Neural cell (in vitro differentiated cells): Measurements from ENCODE around the gene STPG4. TPM values are rescaled to one million over a fixed set of nuclear protein-coding genes. Genes with fewer than 3 reads are reported as not detected.

Experiments used
- H2AFZ ChIP-seq: fragments of 200-600, 300-800 bp; sonication (generic), shearing (Covaris generic); 2 replicates; pipeline ENCODE4 v1.6.0; 2014; ENCODE audit warnings: low read depth, mild to moderate bottlenecking, antibody characterized with exemption, low read length, moderate library complexity
- H3F3A ChIP-seq: fragments of 200-600 bp; shearing (Covaris generic); 2 replicates; pipeline ENCODE4 v1.6.1; 2016; ENCODE audit warnings: mild to moderate bottlenecking, moderate library complexity, mixed read lengths, antibody characterized with exemption, low read length; ENCODE audit not compliant: insufficient read depth, poor library complexity, severe bottlenecking
- H3K27ac ChIP-seq: fragments of 200-600, 300-800 bp; sonication (generic), shearing (Covaris generic); 2 replicates; pipeline ENCODE4 v1.5.1; 2014; ENCODE audit warnings: mild to moderate bottlenecking, low read length, moderate library complexity
- H3K27me3 ChIP-seq: fragments of 300-800, 200-600 bp; sonication (generic), shearing (Covaris generic); 2 replicates; pipeline ENCODE4 v1.6.0; 2014; ENCODE audit warnings: mild to moderate bottlenecking, low read depth, low read length, moderate library complexity; ENCODE audit not compliant: insufficient read depth
- H3K36me3 ChIP-seq: fragments of 300-800, 200-600 bp; sonication (generic), shearing (Covaris generic); 2 replicates; pipeline ENCODE4 v1.5.1; 2014; ENCODE audit warnings: mild to moderate bottlenecking, antibody characterized with exemption, low read length, moderate library complexity; ENCODE audit not compliant: insufficient read depth
- H3K4me2 ChIP-seq: fragments of 300-800, 200-600 bp; sonication (generic), shearing (Covaris generic); 2 replicates; pipeline ENCODE4 v1.6.0; 2014; ENCODE audit warnings: mild to moderate bottlenecking, low read length
- H3K4me3 ChIP-seq: fragments of 300-800, 200-600 bp; sonication (generic), shearing (Covaris generic); 2 replicates; pipeline ENCODE4 v1.5.1; 2014; ENCODE audit warnings: mild to moderate bottlenecking, low read length, moderate library complexity
- H3K79me2 ChIP-seq: fragments of 200-600 bp; shearing (Covaris generic); replicated peaks from 2 replicates; pipeline ENCODE4 v1.6.0; 2014; ENCODE audit warnings: mild to moderate bottlenecking, low read length, moderate library complexity; ENCODE audit not compliant: insufficient read depth
- H3K9ac ChIP-seq: fragments of 300-800, 200-600 bp; sonication (generic), shearing (Covaris generic); 2 replicates; pipeline ENCODE4 v1.6.1; 2016; ENCODE audit warnings: mild to moderate bottlenecking, low read length, mixed read lengths
- H3K9me2 ChIP-seq: fragments of 200-600 bp; shearing (Covaris generic); 2 replicates; pipeline ENCODE4 v1.6.1; 2016; ENCODE audit warnings: mild to moderate bottlenecking, low read length, mixed read lengths; ENCODE audit not compliant: insufficient read depth
- H3K9me3 ChIP-seq: fragments of 200-600, 300-800 bp; sonication (generic), shearing (Covaris generic); 2 replicates; pipeline ENCODE4 v1.6.1; 2016; ENCODE audit warnings: mild to moderate bottlenecking, mixed run types, low read length, moderate library complexity, mixed read lengths
- H4K20me1 ChIP-seq: fragments of 200-600 bp; shearing (Covaris generic); 2 replicates; pipeline ENCODE4 v1.6.1; 2016; ENCODE audit warnings: mild to moderate bottlenecking, mixed run types; ENCODE audit not compliant: insufficient read depth
- EP300 ChIP-seq: fragments of 450-650 bp; conservative IDR thresholded peaks from 2 replicates; pipeline ENCODE4 v1.6.1; 2014; ENCODE audit warnings: antibody characterized with exemption, mild to moderate bottlenecking, moderate library complexity; ENCODE audit not compliant: poor library complexity, severe bottlenecking
- EZH2 ChIP-seq: fragments of 200-600, 300-800 bp; shearing (Covaris generic), sonication (generic); IDR thresholded peaks from 2 replicates; pipeline ENCODE4 v1.6.1; 2014; ENCODE audit warnings: antibody characterized with exemption, low read length, borderline replicate concordance, mild to moderate bottlenecking; ENCODE audit not compliant: insufficient read depth, poor library complexity, severe bottlenecking
- MXI1 ChIP-seq: fragments of 450-650 bp; conservative IDR thresholded peaks from 2 replicates; pipeline ENCODE4 v1.6.1; 2014; ENCODE audit warnings: antibody characterized with exemption, mild to moderate bottlenecking; ENCODE audit not compliant: poor library complexity, severe bottlenecking
- POLR2AphosphoS5 ChIP-seq: IDR thresholded peaks from 2 replicates; pipeline ENCODE4 v1.6.1; 2012
- RAD21 ChIP-seq: fragments of 450-650 bp; conservative IDR thresholded peaks from 2 replicates; pipeline ENCODE4 v1.6.1; 2014; ENCODE audit warnings: antibody characterized with exemption, mild to moderate bottlenecking, moderate library complexity
- SMC3 ChIP-seq: fragments of 450-650 bp; conservative IDR thresholded peaks from 2 replicates; pipeline ENCODE4 v1.6.1; 2014; ENCODE audit warnings: antibody characterized with exemption, mild to moderate bottlenecking, moderate library complexity; ENCODE audit not compliant: poor library complexity
- TAF1 ChIP-seq: IDR thresholded peaks from 2 replicates; pipeline ENCODE4 v1.6.1; 2012; ENCODE audit warnings: low read depth
- polyA plus RNA-seq: library from polyadenylated mRNA; depleted of rRNA; stranded (reverse); fragments of >200 nt; gene quantifications from 2 replicates; pipeline ENCODE4 v1.2.3, GENCODE V29; 2014
- TF ChIP-seq, protein P1 (sequence below): IDR thresholded peaks from 2 replicates; pipeline ENCODE4 v1.6.1; 2012; ENCODE audit warnings: borderline replicate concordance
- TF ChIP-seq, protein P2 (sequence below): fragments of 450-650 bp; IDR thresholded peaks from 2 replicates; pipeline ENCODE4 v1.5.1; 2014; ENCODE audit warnings: antibody characterized with exemption, mild to moderate bottlenecking, moderate library complexity; ENCODE audit not compliant: poor library complexity, severe bottlenecking

The STPG4 gene
- polyA plus RNA-seq, 1 donor from 2014 or later: not detected

DNA sequence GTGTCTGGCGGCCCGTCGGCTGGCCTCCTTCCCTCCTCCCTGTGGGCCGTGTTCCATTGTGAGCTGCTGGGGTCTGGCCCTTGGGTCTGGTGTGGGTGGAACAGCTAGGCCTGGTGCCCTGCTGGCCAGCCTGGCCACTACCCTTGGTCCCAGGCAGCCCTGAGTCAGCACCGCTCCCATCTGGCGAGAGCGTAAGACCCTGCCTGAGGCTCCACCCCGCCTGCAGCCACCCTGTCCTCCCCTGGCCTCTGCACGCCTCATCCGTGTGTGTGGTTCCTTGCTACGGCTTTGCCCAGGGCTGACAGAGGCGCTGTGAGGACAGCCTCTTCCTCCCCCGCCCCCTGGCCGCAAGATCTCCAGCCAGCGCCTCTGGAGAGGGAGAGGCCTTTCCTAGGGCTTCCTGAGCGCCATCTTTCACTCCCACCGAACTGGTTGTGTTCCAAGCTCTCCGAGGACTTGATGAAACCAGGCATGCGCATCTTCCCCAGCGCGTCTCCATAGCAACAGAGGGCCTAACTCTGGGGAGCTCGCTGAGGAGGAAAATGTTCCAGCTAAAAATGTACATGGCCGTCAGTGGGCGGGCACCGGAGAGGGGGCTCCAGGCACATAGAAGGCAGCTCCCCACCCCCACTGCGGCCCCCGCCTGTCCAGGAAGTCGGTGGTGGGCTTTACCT, 83.0 kb downstream of the STPG4 start:
- Histone ChIP-seq H4K20me1 (no peaks in the 10 kb centered on the region), H3K36me3 (no peaks in the 10 kb centered on the region), H3K4me2 (no peak overlapping the region), H3K9ac (no peak overlapping the region), H3K9me2 (no peaks in the 10 kb centered on the region), H2AFZ (no peak overlapping the region), H3K27me3 (no peaks in the 10 kb centered on the region), H3K27ac (no peak overlapping the region), H3K79me2 (no peaks in the 10 kb centered on the region), H3F3A (no peaks in the 10 kb centered on the region), H3K4me3 (no peak overlapping the region), H3K9me3 (no peaks in the 10 kb centered on the region)
- TF ChIP-seq POLR2AphosphoS5: no peak

DNA sequence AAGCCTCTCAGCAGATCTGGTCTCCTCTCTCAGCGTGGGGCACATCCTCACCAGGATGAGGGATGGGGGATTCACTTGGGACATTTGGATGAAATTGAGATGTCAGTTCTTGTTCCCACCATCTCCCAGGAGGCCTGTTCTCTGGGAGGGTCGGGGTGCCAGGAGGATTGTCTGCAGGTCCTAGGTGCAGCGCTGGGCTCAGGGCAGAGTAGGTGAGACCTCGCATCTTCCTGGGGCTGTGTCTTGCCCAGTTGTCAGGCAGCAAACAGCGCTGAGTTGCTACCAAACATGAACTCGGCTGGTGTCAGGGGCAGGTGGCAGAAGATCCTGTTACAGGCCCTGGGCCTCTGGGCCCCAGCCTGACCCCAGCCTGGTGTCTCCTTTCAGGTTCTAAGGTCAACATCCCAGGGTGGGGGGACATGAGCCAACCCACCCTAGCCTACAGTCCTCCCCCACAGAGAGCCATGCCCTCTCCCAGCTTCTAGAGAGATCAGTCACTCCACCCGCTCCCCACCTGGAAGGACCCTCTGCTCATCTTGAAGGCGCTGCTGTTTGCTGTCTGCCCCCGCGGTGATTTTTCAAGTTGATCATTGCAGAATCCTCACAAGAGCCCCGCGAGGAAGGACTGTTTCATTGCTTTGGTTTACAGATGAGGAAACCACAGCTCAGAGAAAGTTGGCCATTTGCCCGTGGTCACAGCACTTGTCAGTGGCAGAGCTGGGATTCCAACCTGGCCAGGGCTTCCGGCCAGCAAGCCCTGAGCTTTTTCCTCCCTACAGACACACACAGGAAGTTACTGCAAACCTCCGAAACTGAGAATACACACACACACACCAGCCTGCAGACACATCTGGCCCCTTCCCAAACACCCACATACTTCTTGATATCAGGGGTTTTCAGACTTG, 83.9 kb downstream of the STPG4 start:
- H3K9me3 ChIP-seq: no peaks in the 10 kb centered on the region
- H3K9ac ChIP-seq: no peak overlapping the region
- no peak overlapping the region for H3K27ac ChIP-seq
- H2AFZ ChIP-seq: no peak overlapping the region
- no peaks in the 10 kb centered on the region for H4K20me1 ChIP-seq
- no peaks in the 10 kb centered on the region for H3F3A ChIP-seq
- H3K4me2 ChIP-seq: no peak overlapping the region
- no peak overlapping the region for H3K4me3 ChIP-seq
- no peaks in the 10 kb centered on the region for H3K27me3 ChIP-seq
- no peaks in the 10 kb centered on the region for H3K36me3 ChIP-seq
- H3K79me2 ChIP-seq: no peaks in the 10 kb centered on the region
- H3K9me2 ChIP-seq: no peaks in the 10 kb centered on the region
- TF ChIP-seq TAF1 (no peak), SMC3 (no peak), POLR2AphosphoS5 (no peak)

DNA sequence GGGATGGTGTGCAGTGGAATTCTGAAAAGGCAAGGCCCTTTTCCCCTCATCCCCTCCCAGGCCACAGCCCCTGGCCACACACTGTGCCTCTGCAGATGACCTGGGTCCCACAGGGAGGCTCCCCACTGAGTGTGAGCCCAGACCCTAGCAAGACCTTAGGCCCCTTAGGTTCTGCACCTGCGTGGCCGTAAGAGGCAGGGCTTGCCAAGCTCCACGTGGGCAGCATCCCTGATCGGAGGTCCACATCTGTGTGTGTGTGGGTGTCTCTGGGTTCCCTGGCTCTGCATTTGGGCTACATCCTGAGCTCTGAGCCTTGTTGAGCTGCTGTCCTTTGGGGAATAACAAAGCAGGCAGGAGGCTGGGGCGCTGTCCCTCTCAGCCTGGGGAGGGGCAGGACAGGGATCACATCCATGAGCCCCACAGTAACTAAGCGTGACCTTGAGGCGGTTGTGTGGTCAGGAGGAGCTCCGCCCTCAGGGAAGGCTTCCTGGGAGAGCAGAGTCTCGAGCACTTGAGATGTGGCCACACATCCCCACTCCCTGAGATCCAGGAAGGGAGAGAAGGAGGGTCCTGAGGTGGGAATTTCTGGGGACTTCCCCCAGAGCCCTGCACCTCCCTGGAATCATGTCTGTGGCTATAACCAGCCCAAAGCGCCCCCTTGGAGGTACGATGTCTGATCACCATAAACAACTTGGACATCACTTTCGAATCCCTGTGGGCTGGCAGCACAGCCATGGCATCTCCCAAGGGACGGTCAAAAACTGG, 84.8 kb downstream of the STPG4 start:
- Histone ChIP-seq H3K9me3 (no peaks in the 10 kb centered on the region), H3K4me3 (no peak overlapping the region), H3F3A (no peaks in the 10 kb centered on the region), H3K9me2 (no peaks in the 10 kb centered on the region), H3K79me2 (no peaks in the 10 kb centered on the region), H3K27ac (no peak overlapping the region), H3K4me2 (no peak overlapping the region), H3K27me3 (no peaks in the 10 kb centered on the region), H4K20me1 (no peaks in the 10 kb centered on the region), H2AFZ (no peak overlapping the region), H3K9ac (no peak overlapping the region), H3K36me3 (no peaks in the 10 kb centered on the region)
- TF ChIP-seq SMC3 (no peak), TAF1 (no peak), EZH2 (no peak), EP300 (no peak), RAD21 (no peak), MXI1 (no peak), POLR2AphosphoS5 (no peak)
- TF ChIP-seq, protein P1, sequence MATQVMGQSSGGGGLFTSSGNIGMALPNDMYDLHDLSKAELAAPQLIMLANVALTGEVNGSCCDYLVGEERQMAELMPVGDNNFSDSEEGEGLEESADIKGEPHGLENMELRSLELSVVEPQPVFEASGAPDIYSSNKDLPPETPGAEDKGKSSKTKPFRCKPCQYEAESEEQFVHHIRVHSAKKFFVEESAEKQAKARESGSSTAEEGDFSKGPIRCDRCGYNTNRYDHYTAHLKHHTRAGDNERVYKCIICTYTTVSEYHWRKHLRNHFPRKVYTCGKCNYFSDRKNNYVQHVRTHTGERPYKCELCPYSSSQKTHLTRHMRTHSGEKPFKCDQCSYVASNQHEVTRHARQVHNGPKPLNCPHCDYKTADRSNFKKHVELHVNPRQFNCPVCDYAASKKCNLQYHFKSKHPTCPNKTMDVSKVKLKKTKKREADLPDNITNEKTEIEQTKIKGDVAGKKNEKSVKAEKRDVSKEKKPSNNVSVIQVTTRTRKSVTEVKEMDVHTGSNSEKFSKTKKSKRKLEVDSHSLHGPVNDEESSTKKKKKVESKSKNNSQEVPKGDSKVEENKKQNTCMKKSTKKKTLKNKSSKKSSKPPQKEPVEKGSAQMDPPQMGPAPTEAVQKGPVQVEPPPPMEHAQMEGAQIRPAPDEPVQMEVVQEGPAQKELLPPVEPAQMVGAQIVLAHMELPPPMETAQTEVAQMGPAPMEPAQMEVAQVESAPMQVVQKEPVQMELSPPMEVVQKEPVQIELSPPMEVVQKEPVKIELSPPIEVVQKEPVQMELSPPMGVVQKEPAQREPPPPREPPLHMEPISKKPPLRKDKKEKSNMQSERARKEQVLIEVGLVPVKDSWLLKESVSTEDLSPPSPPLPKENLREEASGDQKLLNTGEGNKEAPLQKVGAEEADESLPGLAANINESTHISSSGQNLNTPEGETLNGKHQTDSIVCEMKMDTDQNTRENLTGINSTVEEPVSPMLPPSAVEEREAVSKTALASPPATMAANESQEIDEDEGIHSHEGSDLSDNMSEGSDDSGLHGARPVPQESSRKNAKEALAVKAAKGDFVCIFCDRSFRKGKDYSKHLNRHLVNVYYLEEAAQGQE: no peak
- TF ChIP-seq, protein P2, sequence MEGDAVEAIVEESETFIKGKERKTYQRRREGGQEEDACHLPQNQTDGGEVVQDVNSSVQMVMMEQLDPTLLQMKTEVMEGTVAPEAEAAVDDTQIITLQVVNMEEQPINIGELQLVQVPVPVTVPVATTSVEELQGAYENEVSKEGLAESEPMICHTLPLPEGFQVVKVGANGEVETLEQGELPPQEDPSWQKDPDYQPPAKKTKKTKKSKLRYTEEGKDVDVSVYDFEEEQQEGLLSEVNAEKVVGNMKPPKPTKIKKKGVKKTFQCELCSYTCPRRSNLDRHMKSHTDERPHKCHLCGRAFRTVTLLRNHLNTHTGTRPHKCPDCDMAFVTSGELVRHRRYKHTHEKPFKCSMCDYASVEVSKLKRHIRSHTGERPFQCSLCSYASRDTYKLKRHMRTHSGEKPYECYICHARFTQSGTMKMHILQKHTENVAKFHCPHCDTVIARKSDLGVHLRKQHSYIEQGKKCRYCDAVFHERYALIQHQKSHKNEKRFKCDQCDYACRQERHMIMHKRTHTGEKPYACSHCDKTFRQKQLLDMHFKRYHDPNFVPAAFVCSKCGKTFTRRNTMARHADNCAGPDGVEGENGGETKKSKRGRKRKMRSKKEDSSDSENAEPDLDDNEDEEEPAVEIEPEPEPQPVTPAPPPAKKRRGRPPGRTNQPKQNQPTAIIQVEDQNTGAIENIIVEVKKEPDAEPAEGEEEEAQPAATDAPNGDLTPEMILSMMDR: no peak
